GM18873 (cell line): ENCODE data around the gene CEP250.
"Not testable (repeated sequence)": the region's sequence is repeated elsewhere in the genome, so short reads cannot be mapped to it uniquely, and the experiment has no call there.

ENCODE experiments used
- ATAC-seq: cut with Tn5 transposase; IDR thresholded peaks from one replicate; pipeline ENCODE4 v1.9.1; 2021; ENCODE audit warnings: mild to moderate bottlenecking, moderate library complexity, moderate number of reproducible peaks; ENCODE audit not compliant: unreplicated experiment, low FRiP score

CEP250 gene

GRCh38 chr20:35517767-35518166, 62.4 kb downstream of the CEP250 start:
- not testable (repeated sequence) for ATAC-seq

DNA sequence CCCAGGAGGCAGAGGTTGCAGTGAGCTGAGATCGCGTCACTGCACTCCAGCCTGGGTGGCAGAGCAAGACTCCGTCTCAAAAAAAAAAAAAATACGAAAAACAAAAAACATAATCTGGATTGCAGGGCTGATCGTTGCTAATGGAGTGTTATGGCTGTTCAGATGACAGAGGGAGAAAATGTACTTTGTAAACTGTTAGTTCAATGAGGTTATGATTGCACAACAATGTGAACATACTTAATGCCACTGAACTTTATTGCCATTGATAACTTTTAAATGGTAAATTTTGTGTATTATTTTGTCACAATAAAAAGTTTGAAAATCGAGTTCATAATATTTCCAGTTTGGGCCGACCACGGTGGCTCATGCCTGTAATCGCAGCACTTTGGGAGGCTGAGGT, 63.6 kb downstream of the CEP250 start:
- no peak for ATAC-seq

DNA sequence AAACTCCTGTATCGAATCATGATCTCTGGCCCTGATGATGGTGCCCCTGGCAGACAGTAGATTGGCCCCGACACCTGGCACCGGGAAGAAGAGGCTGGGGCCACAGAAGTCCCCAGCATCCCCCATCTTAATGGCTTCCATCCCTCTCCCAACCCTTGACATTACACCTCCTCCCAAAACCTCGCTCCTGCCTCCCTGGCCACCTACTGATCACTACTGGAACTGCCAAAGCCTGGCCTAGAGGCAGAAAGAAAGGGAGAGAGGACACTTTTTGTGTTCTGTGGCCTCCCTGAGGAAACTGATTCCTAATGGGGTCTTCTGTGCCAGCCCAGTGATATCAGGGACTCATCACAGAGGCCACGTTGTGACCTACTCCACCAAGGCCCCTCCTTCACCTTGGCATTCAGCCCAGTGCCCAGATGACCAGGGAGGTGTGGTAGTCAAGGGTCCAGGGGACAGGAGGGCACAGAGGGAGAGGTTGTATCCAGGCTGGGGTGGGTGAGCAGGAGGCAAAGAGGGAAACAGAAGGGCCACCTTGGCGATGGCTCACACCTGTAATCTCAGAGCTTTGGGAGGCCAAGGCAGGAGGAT, 68.0 kb downstream of the CEP250 start:
- ATAC-seq = no peak

DNA sequence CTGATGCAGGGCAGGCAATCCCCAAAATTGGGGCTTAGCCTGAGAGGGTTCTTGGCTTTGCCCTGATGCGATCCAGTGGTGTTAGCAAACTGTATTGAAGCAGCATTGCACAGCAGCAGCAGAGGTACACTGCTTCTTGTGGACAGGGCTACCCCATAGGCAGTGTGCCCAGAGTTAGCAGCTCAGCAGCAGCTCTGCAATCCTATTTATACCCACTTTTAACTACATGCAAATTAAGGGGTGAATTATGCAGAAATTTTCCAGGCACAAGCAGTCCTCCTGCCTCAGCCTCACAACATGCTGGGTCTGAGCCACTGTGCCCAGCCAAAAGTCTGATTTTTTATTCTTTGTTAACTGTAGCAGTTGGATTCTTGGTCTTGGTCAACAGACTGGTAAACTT, 70.2 kb downstream of the CEP250 start:
- no peak for ATAC-seq

DNA sequence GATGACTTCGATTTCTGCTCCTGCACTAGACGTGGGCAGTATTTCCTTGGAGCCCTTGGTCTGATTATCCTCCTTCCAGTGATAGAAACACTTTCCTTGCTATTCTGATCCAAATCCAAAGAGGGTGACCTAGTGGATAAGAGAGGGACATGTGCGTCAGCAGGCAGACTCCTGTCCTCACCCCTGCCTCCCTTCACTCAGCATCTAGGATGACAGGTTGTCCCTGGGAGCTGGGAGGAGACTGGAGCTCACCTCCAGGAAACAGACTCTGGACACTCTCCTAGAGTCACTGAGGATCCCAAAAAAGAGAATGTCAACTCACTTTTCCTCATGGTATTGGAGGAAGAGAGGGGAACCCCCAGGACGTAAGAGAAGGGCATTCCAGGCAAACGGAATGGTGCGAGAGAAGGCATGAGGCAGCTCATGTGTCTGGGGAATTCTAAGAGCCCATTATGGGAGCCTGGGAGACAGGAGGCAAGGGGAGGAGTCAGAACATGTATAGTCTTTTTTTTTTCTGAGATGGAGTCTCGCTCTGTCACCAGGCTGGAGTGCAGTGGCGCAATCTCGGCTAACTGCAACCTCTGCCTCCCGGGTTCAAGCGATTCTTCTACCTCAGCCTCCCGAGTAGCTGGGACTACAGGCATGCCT, 71.8 kb downstream of the CEP250 start:
- no peak for ATAC-seq

GRCh38 chr20:35529552-35529951, 74.2 kb downstream of the CEP250 start, which contains the start of gene C20orf173:
TSS of gene C20orf173 (minus strand) at chr20:35529652. CDS start at chr20:35529373, 279 bp downstream.
- no peak for ATAC-seq

DNA sequence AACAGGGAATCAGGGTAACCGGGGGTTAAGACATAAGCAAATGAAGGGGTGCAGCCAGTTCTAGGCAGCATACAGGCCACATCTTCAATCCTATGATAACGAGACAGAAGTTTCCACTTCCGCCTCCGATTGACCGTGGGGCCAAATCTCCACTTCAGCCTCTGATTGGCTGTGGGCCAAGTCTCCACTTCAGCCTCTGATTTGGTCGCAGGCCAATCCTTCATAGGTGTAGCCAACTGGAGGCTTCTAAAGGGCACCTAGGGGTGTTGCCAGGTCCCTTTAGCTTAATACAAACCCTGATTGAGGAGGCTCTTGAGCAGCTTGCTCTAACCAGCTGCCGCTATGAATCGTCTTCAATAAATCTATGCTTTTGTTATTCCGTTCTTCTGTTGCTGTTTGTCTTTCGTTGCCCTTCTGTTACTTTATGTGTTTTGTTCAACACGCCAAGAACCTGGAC, 84.4 kb downstream of the CEP250 start:
- ATAC-seq = no peak

DNA sequence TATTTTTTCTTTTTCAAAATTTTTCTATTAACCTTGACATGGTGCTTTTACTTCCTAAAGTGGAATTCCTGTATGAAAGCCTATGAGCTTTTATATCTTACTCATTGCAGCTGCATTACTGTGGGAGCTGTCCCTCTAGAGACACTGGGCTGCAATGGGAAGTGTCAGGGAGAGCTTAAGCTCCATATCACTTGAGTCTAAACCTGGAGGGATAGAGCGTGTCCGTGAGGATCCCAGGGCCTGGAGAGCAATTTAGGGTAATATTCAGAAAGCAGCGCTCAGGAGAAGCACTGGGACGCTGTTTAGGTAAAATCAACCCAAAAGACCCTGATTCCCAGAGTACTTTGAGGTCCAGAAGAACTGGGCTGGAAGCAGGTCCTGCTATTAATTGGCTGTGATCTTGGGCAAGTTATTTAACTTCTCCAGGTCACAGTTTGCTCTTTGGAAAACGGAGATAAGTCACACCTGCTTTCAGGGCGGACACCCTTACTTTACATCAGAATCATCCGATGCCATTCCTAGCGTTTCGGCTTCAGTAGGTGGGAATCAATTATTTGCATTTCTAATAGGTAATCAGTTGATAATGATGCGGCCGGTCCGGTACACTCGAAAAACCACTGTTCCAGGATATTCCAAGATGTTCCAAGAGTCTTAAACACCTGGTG, 85.9 kb downstream of the CEP250 start:
- ATAC-seq = no peak

- ATAC-seq = peak; percentile 74
Observed at GRCh38 chr20:35541783-35542662, 86.6 kb downstream of the CEP250 start, which contains the start of gene ERGIC3. TSS of gene ERGIC3 (plus strand) at chr20:35542078. CDS start at chr20:35542098, 20 bp downstream.

GRCh38 chr20:35542990-35543389, 87.6 kb downstream of the CEP250 start:
- ATAC-seq = no peak

DNA sequence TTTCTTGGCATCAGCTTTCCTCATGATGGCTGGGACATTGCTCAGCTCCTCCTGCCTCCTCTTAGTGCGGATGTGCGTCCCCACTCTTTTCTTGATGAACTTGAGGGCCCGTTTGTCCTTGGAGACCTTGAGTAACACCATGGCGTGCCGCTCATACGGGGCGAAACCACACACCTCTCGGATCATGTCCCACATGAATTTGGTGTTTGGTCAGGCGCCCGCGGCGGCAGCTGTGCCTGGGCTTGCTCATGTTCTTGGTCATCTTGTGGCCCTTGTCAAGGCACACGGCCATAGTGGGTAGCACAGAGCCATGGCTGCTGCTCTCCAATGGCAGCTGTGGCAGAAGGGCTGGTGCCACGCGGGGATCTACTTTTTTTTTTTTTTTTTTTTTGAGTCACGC, 89.0 kb downstream of the CEP250 start:
- ATAC-seq = no peak

DNA sequence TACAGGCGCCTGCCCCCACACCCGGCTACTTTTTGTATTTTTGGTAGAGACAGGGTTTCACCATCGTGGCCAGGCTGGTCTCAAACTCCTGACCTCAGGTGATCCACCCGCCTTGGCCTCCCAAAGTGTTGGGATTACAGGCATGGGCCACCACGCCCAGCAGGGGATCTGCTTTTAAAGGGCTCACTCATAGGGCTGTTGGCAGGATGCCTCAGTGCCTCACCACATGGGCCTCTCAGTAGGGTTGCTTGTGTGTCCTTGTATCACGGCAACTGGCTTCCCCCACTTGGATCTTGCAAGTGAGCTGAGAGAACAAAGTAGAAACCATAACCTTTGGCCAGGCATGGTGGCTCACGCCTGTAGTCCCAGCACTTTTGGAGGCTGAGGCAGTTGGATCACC, 89.5 kb downstream of the CEP250 start:
- ATAC-seq = not testable (repeated sequence)

DNA sequence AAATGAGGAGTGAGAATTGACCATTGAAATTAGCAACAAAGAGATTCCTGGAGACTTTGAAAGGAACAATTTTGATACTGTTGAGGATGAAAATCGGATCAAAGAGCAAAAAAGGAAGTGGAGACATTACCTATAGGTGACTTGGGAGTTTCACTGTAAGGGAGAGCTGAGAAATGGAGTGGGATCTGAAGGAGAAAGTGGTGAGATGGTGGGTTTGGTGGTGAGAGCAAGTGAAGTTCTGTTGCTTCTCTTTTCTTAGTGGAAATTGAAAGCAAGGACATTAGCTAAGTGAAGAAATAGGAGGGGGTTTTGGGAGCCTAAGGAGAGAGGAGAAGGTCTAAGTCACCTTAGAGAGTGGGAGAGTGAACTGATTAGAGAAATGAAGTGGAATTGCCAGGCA, 90.7 kb downstream of the CEP250 start:
- no peak for ATAC-seq

GRCh38 chr20:35547329-35547728, 91.9 kb downstream of the CEP250 start:
- no peak for ATAC-seq

DNA sequence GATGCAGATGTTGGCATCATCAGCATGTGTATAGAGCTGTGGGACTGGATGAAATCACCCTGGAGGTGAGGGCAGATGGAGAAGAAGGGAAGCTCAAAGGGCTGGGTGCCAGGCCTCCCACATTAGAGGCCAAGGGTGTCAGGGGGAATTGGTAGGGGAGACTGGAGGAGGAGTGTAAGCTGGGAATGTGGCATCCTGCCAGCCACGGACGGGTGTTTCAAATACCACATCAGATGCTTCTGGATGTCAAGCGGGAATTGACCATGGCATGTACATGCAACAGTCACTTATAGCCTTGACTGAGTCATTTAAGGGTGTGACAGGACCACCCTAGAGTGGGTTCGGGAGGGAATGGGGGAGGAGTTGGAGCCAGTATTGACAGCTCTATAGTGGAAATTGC, 96.1 kb downstream of the CEP250 start:
- no peak for ATAC-seq

- ATAC-seq = no peak
Observed at GRCh38 chr20:35552914-35553313, 97.5 kb downstream of the CEP250 start.

GRCh38 chr20:35555461-35555860, 100.1 kb downstream of the CEP250 start:
- not testable (repeated sequence) for ATAC-seq

- ATAC-seq = no peak
Observed at GRCh38 chr20:35555951-35556645, 100.7 kb downstream of the CEP250 start.

- ATAC-seq = no peak
Observed at GRCh38 chr20:35556871-35557270, 101.5 kb downstream of the CEP250 start.

GRCh38 chr20:35558451-35558850, 103.1 kb downstream of the CEP250 start:
- ATAC-seq = no peak
